GM21786 (cell line): ENCODE measurements around the gene HOXC11.
A peak's percentile ranks its signal among the peaks of the same experiment; 100 is the strongest.

Source experiments
- ATAC-seq: cut with Tn5 transposase; IDR thresholded peaks from one replicate; pipeline ENCODE4 v1.9.1; 2021; ENCODE audit not compliant: unreplicated experiment

Gene HOXC11

DNA sequence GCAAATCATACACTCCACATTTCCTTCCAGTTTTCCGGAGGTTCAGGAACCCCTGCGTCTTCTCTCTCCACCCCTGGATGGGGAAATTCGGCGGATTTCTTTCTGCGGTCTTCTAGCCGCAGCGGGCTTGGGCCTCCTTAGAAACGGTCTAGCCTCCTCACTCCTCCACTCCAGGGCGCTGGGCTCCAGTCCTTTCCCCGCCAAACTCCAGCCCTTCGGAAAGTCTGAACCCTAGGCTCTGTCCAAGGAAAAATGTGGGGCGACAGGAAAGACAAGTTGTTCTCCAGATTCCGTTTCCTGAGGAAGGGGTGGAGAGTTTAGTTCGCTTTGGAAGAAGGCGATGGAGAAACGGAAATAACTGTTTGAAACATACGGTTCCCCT lies 10.6 kb downstream of the HOXC11 start:
- no peak for ATAC-seq

DNA sequence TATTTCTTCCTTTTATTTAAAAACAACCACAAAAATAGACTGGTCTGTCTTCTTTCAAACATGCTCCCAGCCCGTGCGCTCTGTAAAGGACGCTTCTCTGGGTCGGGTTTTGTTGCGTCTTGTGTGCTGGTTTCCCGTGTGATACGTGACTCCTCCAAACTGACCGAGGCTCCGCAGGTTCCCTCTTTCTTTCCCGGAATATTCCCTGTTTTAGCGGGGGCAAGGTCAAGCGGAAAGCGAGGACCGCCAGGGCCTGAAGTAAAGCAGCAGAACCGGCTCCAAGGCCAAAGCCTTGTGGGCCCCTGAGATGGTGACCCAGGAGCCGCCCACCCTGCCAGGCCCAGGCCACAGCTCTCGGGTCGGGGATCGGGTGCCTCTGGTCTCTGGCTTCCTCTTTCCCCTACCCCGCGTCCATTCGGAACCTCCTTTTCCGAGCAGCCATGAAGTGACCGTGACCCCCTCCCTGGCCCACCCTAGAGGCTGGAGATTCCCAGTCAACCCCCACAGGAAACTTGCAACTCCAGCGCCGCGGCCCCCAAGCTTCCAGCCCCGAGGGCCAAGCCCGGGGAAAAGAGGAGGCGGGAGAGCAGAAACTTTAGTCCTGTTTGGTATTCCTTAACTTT lies 11.1 kb downstream of the HOXC11 start:
- ATAC-seq = no peak

DNA sequence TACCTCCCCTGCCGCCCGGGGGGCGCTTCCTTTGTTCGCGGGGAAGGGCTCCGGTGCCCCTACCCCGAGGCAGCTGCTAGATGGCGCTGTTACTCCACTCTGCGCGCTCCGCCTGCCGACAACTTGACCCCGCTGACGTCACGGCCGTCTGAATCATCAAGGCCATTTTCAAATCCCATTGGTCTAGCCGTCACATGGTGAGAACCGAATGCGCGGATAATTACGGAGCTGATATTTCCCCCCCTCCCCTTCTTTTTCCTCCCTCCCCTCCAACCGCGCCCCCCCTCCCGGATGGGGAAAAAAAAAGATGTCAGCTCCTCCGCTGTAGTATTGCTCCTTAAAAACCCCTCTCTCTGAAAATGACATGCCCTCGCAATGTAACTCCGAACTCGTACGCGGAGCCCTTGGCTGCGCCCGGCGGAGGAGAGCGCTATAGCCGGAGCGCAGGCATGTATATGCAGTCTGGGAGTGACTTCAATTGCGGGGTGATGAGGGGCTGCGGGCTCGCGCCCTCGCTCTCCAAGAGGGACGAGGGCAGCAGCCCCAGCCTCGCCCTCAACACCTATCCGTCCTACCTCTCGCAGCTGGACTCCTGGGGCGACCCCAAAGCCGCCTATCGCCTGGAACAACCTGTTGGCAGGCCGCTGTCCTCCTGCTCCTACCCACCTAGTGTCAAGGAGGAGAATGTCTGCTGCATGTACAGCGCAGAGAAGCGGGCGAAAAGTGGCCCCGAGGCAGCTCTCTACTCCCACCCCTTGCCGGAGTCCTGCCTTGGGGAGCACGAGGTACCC lies 12.2 kb downstream of the HOXC11 start, which contains the start of gene HOXC10:
HOXC10 (plus strand) TSS at position 246 of the 791 bp plus-strand sequence; CDS start at position 360, 114 bp downstream.
- peak; percentile 74 for ATAC-seq

DNA sequence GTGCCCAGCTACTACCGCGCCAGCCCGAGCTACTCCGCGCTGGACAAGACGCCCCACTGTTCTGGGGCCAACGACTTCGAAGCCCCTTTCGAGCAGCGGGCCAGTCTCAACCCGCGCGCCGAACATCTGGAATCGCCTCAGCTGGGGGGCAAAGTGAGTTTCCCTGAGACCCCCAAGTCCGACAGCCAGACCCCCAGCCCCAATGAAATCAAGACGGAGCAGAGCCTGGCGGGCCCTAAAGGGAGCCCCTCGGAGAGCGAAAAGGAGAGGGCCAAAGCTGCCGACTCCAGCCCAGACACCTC lies 12.7 kb downstream of the HOXC11 start:
- ATAC-seq = no peak

DNA sequence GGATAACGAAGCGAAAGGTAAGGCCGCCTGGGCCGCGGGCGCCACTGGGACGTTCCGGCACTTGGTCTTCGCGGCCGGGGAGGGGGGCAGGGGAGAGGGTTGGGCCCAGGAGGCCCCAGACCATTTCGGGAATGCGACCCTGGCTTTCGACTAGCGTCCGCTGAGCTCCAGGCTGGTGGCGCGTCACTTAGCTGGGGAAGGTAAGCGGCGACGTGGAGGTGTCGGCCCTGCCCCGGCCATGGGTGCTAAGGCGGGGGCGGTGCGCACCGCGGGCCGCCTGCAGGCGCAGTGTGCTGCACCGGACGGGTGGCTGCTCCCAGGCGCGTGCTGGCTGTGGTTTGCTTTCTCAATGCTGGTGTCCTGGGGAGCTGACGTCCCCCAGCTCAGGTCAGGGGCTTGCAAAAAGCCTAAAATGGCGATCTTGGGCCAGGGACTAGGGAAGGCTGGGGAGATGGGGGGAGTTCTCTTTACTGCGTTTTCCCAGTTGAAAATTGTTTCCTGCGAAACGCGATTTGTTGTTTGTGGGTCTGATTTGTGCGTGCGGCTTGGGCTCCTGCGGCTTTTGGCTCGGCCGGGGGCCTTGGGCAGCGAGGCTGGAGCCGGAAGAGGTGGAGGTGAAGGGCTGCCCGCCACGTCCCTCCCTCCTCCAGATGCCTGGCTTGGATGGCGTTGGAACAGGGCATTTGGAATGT lies 13.2 kb downstream of the HOXC11 start:
- ATAC-seq = no peak

DNA sequence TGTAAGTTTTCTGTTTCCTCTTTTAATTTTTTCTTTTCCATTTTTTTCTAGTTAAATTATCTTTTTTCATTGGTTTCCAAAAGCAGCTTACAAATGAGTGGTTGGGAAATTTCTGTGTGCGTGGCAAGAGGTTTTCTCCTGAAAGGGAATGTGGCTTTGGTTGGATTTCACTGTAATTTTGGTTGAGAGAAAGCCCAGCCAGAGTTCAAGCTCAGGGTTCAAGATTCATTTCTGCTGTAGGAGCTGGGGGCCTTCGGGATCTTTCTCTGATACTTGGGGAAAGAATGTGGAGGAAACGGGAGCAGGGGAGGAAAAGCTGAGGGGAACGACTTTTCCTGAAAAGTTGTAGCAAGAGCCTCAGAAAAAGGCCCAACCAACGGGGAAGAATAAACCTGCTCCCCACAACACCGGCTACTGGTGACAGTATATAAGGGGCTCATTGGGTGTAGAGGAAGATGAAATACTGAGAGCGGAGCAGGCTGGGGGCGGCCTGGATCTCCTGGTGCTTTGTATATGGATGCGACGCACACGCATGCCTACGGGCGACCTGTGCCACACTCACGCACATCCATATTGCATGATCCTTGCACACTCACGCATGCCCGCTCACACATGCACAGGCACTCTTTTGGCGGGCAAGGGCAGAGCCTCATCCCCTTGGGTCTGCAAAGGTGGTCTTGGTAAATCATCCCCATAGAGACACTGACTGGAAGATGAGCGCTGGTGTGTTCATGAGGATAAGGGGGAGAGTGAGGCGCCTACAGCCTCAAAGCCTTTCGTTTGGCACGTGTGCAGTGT lies 14.0 kb downstream of the HOXC11 start:
- ATAC-seq = no peak

DNA sequence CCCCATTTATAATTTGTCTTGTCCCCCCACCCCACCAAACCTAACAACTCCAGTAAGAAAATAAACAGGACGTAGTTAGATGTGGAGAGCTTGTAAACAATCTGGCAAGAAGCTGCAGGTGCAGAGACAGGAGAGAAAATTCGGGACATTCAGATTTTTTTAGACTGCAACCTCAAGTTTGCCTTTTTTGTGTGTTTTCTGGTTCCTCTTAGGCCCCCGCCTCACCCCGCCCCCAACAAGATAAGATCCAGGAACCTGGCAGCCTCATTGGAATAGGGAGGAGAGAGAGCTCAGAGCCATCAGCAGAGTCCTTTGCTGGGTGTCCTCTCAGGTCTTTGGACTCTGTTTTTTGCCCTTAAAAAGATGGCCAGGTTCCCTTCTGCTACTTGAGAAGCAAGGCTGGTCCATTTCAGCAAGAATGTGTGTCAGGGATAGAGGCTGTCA lies 14.9 kb downstream of the HOXC11 start:
- no peak for ATAC-seq

DNA sequence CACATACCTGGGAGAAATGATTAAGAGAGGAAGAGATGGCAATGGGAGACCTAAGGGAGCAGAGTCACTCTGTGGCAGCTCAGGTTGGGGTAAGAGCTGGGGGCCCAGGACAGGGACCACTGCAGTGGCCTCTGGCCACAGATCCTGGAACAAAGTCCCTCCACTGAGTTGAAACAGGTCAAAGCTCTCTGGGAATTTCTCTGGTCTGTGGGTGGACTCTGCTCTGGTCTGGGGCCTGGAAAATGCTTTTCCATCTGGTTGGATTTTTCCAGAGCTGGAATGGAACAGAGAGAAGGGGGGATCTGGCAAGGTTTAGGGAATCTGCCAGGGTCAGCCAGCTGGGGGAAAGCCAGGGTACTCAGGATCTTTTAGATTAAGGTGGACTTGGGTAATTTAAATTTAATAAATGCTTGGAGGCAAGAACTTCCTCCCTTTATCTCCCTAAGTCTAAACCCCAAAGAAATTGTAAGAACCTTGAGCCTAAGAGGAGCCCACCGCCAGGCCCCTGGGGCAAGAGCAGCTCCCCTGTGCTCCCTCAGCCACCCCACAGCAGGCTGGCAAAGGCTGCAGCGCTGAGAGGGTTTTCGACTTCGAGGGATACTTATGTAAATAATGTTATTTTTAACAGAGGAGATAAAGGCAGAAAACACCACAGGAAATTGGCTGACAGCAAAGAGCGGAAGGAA lies 15.8 kb downstream of the HOXC11 start:
- ATAC-seq = no peak

DNA sequence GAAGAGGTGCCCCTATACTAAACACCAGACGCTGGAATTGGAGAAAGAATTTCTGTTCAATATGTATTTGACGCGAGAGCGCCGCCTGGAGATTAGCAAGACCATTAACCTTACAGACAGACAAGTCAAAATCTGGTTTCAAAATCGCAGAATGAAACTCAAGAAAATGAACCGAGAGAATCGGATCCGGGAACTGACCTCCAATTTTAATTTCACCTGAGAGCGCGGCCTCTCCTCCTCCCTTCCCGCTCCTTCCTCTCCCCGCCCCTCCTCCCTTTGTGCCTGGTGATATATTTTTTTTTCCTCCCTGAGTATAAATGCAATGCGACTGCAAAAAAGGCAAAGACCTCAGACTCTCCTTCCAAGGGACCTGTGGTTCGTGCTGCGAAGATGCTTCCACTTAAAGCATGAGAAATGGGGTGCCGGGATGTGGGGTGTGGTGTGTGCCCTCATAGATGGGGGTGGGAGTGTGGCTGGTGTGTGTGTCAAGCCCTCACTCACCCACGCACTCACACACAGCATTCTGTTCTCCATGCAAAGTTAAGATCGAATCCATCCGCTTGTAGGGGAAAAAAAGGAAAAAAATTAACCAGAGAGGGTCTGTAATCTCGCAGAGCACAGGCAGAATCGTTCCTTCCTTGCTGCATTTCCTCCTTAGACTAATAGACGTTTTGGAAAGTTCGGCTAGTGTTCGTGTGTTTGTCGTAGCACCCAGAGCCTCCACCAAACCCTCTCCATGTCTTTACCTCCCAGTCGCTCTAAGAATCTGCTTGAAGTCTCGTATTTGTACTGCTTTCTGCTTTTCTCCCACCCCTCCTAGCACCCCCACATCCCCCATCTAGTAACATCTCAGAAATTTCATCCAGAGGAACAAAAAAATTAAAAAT lies 16.5 kb downstream of the HOXC11 start:
- no peak for ATAC-seq

DNA sequence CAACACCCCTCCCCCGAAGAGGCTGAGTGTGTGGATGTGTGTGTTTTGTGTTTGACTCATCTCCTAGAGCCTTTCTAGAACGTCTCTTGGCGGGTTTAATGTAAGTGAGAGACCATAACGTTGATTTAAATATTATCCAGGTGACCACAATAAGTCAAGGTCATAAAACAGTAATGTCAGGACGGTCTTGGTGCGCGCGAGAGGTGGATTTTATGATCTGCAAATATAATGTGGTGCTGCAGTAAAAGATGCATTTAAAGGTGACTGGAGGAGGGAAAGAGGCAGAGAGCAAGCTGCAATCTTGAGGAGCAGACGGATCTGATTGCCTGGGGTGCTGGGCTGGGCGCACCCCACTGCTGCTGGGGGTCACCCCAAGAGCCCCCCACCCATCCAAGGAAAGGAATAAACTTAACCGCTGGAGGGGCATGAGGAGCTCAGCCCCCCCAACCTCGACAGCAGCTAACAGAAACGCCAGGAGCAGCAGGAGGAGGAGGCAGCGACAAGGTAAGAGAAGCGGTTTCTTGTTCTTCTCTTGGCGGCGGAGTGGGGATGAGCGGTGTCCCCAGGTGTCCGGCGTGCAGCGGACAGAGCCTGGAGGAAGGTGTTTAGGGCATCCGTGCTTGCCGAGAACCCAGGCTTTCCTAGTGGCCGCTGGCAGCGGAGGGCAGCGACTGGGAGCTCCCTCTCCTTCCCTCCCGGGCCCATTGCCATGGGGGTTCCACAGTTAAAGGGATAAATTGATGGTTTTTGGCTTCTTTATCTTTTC lies 17.6 kb downstream of the HOXC11 start:
- no peak for ATAC-seq

DNA sequence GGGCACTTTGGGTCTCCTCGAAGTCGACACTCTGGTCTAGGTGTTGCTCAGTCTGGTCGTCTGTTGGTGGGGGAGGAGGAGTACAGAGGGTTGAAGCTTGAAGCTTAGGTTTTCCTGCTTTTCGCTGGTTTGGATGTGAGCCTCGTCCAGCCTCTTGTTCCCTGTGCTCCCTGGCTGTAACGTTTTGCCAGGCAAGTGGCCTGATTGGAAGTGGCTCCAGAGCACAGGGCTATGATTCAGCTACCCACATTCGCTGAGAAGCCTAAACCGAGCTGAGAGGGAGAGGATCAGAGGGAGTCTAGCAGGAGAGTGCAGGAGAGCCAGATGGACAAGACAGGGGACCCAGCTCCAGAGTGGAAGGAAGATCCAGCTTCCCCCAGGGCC lies 18.1 kb downstream of the HOXC11 start:
- ATAC-seq = no peak

DNA sequence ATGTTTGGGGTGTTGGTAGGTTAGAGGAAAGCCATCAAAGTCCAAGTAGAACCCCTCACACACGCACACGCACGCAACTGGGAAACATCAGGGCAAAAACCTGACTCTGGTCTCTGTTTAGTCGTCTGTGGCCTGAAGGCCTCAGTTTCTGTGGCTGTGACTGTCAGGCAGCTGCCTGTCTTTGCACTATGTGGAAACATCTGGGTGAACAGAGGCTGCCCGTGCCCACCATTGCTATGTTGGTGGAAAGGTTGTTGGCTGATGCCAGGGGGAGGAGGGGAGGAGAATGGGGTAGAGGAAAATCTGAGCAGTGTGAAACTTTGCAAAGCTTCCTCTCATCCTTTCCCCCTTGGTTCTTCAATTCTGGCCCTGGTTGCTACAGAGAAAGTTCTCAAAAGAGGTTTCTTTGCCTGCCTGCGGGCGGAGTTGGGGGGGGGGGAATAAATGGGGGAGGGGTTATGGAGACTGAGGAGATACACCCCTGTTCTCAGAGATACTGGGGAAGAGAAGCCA lies 19.5 kb downstream of the HOXC11 start:
- no peak for ATAC-seq

DNA sequence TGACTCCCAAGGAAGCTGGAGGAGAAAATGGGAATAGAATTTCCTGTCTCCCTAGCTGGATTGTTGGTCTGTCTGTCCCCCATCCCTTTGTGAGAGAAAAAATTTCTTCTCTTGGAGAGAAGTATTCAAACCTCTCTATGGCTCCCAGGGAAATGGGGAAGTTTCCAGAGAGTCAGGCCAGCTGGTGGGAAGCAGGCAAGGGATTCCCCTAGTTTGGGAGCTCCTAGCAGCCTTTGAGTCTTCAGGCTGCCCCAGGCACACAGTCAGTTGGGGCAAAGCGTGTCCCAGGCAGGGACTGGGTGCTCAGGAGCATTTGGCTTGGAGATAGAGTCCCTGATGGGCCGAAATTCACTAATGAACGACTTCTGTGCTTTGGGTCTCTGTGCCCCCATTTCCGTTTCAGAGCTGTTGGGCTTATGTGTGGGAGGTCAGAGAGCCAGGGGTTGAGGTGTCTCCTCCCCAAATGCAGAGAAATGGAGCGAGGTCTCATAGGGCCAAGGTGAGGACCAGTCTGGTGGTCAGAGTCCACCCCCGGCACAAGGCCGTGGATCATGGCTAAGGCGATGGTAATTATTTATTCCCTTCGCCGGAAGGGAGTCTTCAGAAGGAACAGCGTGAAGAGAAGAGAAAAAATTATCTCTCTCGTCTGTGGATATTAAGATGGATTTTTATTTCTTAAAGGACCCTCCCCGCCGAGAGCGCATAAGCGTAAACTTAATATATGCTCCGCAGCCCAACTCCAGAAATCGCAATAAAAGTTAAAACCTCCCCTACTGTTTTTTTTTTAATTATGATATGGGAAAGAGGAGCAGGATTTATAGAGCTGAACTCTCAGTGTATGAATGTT lies 20.5 kb downstream of the HOXC11 start:
- no peak for ATAC-seq

DNA sequence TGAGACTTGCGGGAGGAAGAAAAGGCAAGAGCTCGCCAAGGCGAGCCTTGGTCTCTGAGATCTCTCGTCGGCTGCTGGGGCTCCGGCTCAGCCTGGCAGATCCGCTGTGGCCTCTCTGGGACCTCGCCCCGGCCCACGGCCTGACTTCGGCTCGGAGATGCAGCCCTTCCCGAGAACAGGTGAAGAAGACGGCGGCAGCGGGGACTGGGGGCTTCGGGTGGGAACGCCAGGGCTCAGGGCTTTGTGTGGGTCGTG lies 21.0 kb downstream of the HOXC11 start:
- no peak for ATAC-seq

DNA sequence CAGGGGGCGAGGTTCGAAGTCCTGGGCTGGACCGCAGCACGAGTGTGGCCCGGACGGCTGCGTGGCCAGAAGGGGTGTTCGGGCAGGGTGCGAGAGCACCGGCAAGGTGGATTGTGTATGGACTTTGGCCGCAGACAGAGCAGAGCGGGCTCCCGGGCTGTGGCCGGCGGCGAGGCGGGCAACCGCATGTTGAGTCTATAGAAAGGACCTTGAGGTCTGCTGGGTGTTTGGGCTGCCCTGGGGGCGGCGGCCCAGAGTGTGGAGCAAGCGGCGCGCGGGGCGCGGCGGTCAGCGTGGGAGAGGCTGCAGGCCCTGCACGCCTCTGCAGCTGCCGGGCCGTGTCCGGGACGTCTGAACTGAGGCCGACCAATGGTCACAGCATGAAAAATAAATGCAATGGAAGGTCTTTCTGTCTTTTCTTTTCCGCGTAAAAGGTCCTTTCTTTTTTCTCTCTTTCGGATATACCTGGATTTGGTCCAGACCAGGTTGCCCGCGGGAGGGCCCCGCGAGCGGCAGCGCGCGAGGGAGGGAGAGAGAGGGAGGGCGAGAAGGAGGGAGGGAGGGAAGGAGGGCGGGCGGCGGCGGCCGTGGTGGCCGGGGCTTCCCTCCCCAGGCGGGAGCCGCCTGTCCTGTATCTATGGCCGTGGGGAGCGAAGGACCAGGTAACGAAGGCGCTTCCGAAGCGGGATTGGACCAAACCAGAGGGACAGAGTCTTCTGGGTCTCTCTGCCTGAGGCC lies 21.5 kb downstream of the HOXC11 start:
- no peak for ATAC-seq

DNA sequence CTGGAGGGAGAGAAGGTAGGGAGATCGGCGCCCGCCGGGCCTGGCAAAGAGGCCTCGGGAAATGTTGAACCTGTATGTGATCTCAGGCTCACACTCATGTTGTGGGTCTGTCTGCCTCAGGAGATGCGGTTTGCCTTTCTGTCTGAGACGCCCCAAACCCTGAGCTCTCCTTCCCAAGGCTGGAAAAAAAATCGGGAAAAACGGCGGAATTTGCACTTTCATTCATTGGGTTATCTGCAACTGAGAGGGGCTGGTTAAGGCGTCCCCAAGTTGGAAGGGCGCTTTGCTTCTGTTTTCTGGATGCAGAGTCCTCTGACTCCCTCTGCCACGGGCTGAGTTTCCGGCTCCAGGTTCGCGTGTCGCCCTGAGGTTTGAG lies 22.1 kb downstream of the HOXC11 start:
- no peak for ATAC-seq

DNA sequence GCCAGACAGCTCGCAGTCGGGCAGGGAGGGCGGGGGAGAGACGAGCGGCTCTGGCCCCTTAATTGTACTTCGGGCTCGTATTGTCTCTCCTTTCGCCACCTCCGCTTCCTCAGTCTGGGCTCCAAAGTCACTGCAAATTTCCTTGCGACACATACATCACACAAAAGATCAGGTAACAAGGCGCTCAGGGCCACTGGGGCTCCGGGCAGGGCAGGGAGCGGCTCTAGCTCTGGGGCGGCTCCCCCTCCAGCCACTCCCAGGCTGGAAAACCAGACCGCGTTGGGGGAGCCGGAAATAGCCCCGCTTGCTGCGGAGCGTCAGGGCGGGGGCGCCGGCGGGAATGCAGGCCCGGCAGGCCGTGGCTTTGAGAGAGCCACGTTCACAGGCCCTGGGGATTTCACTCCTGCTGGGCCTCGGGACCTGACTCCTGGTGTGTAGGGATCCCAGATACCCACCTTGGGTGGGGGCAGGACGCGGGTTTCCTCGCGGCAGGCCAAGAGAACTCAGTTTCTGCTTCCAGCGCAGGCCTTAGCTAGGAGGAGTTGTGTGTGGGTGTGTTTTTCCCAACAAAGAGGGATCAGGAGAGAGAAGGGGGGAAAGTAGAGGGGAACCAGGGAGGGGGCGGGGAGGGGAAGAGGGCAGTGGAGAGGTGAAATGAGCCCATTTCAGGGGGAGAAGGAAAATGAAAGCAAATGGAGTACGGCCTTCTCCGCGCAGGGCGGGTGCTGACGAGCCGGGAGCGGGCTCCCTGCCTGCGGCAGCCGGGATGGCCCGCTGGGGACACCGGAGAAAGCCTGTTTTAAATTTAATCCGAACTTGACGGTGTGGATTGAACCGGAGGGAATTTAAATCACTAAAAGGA lies 22.7 kb downstream of the HOXC11 start:
- no peak for ATAC-seq
